ENCODE data around the gene TAF4.

Gene TAF4

DNA sequence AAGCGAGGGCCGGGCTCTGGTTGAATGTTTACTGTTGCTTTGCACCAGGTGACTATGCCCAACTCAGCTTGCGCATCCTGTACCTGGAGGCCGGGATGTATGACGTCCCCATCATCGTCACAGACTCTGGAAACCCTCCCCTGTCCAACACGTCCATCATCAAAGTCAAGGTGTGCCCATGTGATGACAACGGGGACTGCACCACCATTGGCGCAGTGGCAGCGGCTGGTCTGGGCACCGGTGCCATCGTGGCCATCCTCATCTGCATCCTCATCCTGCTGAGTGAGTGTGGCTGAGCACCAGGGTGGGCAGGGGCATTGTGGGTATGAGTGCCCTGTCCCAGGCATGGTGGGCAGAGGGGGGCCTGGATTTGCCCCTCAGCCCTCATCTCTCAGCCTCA lies 136.1 kb downstream of the TAF4 start:
- no peak for DNase-seq

- no peak for DNase-seq
These were observed 137.7 kb downstream of the TAF4 start for GRCh38 chr20:61927826-61928541.

DNA sequence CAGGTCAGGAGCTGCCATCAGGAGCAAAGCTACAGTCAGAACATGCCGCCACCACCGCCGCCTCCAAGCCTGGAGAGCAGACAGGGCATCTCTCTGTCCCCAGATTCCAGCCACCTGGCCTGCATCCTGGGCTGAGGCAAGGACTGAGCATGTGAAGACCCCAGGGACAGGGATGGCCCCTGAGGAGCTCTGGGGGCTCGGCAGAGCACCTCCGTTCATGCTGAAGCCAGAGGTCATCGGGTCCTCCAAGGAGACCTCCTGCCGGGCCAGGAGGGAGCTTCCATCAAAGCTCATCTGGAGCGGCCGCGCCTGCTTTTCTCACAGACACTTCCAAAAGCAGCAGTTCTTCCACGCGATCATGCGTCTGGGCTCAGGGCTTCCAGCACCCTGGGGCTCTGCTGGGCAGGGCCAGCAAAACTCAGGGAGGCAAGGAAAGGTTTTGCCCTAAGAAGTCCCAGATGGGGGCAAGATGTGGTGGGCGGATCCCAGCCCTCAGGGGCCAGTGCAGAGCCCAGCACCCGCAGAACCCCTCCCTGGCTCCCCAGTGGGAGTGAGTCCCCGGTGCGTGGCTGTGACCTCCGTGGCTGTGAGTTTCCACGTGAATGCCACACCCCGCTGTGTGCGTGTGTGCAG lies 138.4 kb downstream of the TAF4 start:
- DNase-seq: no peak

DNA sequence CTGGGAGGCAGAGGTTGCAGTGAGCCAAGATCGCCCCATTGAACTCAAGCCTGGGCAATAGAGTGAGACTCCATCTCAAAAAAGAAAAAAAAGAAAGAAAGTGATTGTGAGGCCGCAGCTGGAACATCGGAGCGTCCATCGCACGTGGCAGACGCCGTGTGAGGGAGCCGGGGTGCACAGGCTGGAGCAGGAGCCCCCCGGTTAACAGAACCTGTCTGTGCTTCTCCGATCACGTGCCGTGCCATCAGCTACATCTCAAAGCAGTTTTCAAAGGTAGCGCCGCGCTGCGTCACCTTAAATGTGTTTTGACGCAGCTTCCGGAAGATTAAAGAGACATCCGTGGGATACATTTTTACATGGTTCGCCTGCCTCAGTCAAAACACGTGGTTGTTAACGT lies 138.9 kb downstream of the TAF4 start:
- no peak for DNase-seq

- DNase-seq: no peak
These were observed 139.4 kb downstream of the TAF4 start for GRCh38 chr20:61926253-61926613.

- DNase-seq: no peak
These were observed 140.0 kb downstream of the TAF4 start for GRCh38 chr20:61925555-61926252.

DNA sequence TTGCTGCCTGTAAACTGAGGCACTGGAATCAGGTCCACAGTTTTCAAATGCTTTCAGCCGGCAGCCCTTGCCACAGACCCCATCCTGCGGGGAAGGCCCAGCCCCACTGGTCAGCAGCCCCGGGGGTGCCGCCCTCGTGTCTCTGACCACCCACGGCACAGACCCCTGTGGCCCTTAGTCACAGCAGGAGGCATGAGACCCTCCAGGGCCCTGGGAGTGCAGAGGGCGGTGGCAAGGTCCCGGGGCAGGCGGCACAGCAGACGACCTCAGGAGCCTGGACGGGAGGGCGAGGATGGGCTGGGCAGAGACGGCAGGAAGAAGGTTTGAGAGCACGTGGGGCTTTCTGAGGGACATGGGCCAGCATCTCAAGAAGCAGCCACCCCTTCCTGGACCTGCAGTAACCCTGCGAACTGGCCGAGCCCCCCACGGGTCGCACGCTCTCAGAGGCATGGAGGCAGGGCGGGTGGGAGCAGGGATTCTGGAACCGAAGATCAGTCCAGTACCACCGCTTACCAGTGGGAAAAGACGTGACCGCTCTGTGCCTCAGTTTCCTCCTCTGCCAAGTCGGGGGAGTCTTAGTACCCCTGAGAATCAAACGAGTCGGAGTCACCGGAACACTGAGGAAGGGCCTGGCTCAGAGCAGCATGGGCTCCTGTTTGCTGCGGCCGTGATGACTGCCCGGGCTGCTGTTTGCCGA lies 140.7 kb downstream of the TAF4 start:
- no peak for DNase-seq

Measured in stimulated activated CD4-positive, alpha-beta T cell treated with anti-CD3 and anti-CD28 coated beads, Interleukin-2, amount 100 ng/mL, for 24 hours (primary cell).